Vagina (tissue), 2 donors: ENCODE data around the gene CACNB2.

Experiments used
- POLR2A ChIP-seq, 2 donors: fragments of 450-650 bp; IDR thresholded peaks; one replicate each; pipeline ENCODE4 v1.6.1; 2017; ENCODE audit warnings: antibody characterized with exemption in 2 of 2, mild to moderate bottlenecking in 2 of 2, moderate library complexity in 2 of 2
- POLR2AphosphoS5 ChIP-seq, 2 donors: sonication (generic); formaldehyde crosslinking; IDR thresholded peaks; one replicate each; pipeline ENCODE4 v1.9.0; 2017; ENCODE audit warnings: antibody characterized with exemption in 2 of 2, mild to moderate bottlenecking in 2 of 2, low read depth in 1 of 2; ENCODE audit not compliant: insufficient read depth in 1 of 2
- TF ChIP-seq, protein P1 (sequence below), 3 experiments: fragments of 450-650 bp in 2 of 3; fragments of 200-600 bp in 1 of 3; sonication (generic) in 1 of 3; IDR thresholded peaks; one replicate each; pipeline ENCODE4 v1.5.1; 2017 to 2019; ENCODE audit warnings: antibody characterized with exemption in 3 of 3, mild to moderate bottlenecking in 2 of 3, moderate library complexity in 2 of 3

DNA sequence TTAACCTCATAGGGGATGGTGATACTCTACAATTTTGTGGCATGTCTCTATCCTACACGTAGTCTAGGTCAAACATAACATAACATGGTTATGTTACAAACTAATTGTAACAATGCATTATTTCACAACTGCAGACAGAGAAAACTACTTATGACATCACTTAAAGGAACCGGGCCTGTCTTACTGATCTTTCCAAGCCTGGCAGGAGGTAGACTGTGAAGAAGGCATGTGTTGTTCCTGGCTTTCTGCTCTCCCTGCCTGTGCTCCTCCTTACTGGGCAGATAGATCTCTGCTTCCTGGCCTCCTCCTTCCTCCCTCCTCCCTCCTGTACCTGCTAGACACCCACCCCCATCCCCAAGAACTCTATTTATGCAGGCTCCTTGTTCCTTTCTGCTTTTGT is 5.4 kb downstream of the CACNB2 start:
- TF ChIP-seq, protein P1, sequence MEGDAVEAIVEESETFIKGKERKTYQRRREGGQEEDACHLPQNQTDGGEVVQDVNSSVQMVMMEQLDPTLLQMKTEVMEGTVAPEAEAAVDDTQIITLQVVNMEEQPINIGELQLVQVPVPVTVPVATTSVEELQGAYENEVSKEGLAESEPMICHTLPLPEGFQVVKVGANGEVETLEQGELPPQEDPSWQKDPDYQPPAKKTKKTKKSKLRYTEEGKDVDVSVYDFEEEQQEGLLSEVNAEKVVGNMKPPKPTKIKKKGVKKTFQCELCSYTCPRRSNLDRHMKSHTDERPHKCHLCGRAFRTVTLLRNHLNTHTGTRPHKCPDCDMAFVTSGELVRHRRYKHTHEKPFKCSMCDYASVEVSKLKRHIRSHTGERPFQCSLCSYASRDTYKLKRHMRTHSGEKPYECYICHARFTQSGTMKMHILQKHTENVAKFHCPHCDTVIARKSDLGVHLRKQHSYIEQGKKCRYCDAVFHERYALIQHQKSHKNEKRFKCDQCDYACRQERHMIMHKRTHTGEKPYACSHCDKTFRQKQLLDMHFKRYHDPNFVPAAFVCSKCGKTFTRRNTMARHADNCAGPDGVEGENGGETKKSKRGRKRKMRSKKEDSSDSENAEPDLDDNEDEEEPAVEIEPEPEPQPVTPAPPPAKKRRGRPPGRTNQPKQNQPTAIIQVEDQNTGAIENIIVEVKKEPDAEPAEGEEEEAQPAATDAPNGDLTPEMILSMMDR (IDR thresholded peaks at IDR 0.05) = no peak
- no peak for TF ChIP-seq POLR2AphosphoS5 (IDR thresholded peaks at IDR 0.05; ENCODE audit: insufficient read depth in 1 of 2, low read depth in 1 of 2)
- no peak for TF ChIP-seq POLR2A (IDR thresholded peaks at IDR 0.05)
